ENCODE results near the gene RELB. TPM values are rescaled to one million over a fixed set of nuclear protein-coding genes. Genes with fewer than 3 reads are reported as not detected.

RELB gene
- polyA plus RNA-seq, 1 donor from 2014 or later: 1.1 TPM

DNA sequence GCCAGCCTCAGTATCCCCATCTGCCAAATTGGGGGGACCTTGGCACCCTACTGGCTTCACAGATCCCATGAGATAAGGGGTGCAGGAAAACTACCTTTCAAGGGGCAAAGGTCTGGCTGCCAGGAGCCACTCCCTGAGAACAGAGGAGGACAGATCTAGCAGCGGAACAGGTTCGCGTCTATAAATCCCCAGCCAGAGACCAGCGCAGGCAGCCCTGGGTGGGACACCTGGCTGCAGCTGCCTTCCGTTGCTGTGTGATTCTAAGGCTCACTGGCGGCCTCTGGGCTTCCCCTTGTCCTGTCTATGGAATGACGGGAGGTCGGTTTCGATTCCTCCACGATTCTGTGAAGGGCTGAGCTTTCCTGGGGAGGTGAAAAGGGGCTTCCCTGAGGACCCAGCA lies 7.3 kb downstream of the RELB start:
- H3F3A ChIP-seq (ENCODE audit: insufficient read depth, low read length, poor library complexity, severe bottlenecking): no peaks in the 10 kb centered on the region
- H4K20me1 ChIP-seq (ENCODE audit: insufficient read depth): no peaks in the 10 kb centered on the region
- no peaks in the 10 kb centered on the region for H3K79me2 ChIP-seq (replicated peaks; ENCODE audit: insufficient read depth, low read length)
- no peak overlapping the region for H3K9ac ChIP-seq (ENCODE audit: low read length)
- no peak overlapping the region for H3K4me2 ChIP-seq (ENCODE audit: low read length)
- TF ChIP-seq EZH2 (IDR thresholded peaks at IDR 0.05; ENCODE audit: borderline replicate concordance, insufficient read depth, low read length, poor library complexity, severe bottlenecking): no peak
- TF ChIP-seq TAF1 (IDR thresholded peaks at IDR 0.05; ENCODE audit: low read depth): no peak
- TF ChIP-seq EP300 (conservative IDR thresholded peaks at IDR 0.05; ENCODE audit: poor library complexity, severe bottlenecking): no peak
- TF ChIP-seq, protein P1, sequence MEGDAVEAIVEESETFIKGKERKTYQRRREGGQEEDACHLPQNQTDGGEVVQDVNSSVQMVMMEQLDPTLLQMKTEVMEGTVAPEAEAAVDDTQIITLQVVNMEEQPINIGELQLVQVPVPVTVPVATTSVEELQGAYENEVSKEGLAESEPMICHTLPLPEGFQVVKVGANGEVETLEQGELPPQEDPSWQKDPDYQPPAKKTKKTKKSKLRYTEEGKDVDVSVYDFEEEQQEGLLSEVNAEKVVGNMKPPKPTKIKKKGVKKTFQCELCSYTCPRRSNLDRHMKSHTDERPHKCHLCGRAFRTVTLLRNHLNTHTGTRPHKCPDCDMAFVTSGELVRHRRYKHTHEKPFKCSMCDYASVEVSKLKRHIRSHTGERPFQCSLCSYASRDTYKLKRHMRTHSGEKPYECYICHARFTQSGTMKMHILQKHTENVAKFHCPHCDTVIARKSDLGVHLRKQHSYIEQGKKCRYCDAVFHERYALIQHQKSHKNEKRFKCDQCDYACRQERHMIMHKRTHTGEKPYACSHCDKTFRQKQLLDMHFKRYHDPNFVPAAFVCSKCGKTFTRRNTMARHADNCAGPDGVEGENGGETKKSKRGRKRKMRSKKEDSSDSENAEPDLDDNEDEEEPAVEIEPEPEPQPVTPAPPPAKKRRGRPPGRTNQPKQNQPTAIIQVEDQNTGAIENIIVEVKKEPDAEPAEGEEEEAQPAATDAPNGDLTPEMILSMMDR (IDR thresholded peaks at IDR 0.05; ENCODE audit: poor library complexity, severe bottlenecking): no peak
- TF ChIP-seq, protein P2, sequence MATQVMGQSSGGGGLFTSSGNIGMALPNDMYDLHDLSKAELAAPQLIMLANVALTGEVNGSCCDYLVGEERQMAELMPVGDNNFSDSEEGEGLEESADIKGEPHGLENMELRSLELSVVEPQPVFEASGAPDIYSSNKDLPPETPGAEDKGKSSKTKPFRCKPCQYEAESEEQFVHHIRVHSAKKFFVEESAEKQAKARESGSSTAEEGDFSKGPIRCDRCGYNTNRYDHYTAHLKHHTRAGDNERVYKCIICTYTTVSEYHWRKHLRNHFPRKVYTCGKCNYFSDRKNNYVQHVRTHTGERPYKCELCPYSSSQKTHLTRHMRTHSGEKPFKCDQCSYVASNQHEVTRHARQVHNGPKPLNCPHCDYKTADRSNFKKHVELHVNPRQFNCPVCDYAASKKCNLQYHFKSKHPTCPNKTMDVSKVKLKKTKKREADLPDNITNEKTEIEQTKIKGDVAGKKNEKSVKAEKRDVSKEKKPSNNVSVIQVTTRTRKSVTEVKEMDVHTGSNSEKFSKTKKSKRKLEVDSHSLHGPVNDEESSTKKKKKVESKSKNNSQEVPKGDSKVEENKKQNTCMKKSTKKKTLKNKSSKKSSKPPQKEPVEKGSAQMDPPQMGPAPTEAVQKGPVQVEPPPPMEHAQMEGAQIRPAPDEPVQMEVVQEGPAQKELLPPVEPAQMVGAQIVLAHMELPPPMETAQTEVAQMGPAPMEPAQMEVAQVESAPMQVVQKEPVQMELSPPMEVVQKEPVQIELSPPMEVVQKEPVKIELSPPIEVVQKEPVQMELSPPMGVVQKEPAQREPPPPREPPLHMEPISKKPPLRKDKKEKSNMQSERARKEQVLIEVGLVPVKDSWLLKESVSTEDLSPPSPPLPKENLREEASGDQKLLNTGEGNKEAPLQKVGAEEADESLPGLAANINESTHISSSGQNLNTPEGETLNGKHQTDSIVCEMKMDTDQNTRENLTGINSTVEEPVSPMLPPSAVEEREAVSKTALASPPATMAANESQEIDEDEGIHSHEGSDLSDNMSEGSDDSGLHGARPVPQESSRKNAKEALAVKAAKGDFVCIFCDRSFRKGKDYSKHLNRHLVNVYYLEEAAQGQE (IDR thresholded peaks at IDR 0.05; ENCODE audit: borderline replicate concordance): no peak
- TF ChIP-seq POLR2AphosphoS5 (IDR thresholded peaks at IDR 0.05): no peak
- no peak for TF ChIP-seq MXI1 (conservative IDR thresholded peaks at IDR 0.05; ENCODE audit: poor library complexity, severe bottlenecking)
- no peak for TF ChIP-seq SMC3 (conservative IDR thresholded peaks at IDR 0.05; ENCODE audit: poor library complexity)
- no peak for TF ChIP-seq RAD21 (conservative IDR thresholded peaks at IDR 0.05)
- H3K36me3 ChIP-seq (ENCODE audit: insufficient read depth, low read length): no peaks in the 10 kb centered on the region
- H3K27me3 ChIP-seq (ENCODE audit: insufficient read depth, low read depth, low read length): no peaks in the 10 kb centered on the region
- H3K4me3 ChIP-seq (ENCODE audit: low read length): no peak overlapping the region
- H2AFZ ChIP-seq (ENCODE audit: low read depth, low read length): no peak overlapping the region
- no peak overlapping the region for H3K27ac ChIP-seq (ENCODE audit: low read length)
- H3K9me3 ChIP-seq (ENCODE audit: low read length): no peaks in the 10 kb centered on the region
- H3K9me2 ChIP-seq (ENCODE audit: insufficient read depth, low read length): no peaks in the 10 kb centered on the region

DNA sequence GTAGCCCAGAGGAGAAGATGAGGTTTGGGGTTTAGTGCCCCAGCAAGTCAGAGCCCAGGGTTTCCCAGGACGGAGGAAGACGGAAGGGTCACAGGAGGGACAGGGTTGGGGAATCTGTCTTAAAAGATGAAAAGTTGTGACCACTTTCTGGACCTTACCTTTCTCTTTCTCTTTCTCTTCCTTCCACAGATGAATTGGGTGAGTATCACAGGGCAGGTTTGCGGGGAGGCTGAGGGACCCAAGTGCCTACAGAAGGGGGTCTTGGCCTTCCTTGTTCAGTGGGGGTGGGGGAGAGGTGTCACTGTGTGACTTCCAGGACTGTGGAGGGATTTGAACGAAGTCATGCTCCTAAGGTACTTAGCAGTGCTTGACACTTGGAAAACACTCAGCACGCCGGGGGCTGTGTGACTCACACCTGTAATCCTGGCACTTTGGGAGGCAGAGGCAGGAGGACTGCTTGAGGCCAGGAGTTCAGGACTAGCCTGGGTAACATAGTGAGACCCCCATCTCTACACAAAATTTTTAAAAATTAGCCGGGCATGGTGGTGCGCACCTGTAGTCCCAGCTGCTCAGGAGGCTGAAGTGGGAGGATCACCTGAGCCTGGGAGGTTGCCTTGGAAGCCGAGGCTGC lies 8.5 kb downstream of the RELB start:
- Histone ChIP-seq H4K20me1 (ENCODE audit: insufficient read depth) (no peaks in the 10 kb centered on the region), H3K4me2 (ENCODE audit: low read length) (no peak overlapping the region)

More for the DNA sequence above, 8.5 kb downstream of the RELB start:
- no peak overlapping the region for H3K9ac ChIP-seq (ENCODE audit: low read length)
- no peak overlapping the region for H3K27ac ChIP-seq (ENCODE audit: low read length)
- TF ChIP-seq, protein P1 (IDR thresholded peaks at IDR 0.05; ENCODE audit: poor library complexity, severe bottlenecking): no peak
- TF ChIP-seq POLR2AphosphoS5 (IDR thresholded peaks at IDR 0.05) (no peak), EP300 (conservative IDR thresholded peaks at IDR 0.05; ENCODE audit: poor library complexity, severe bottlenecking) (no peak), SMC3 (conservative IDR thresholded peaks at IDR 0.05; ENCODE audit: poor library complexity) (no peak), EZH2 (IDR thresholded peaks at IDR 0.05; ENCODE audit: borderline replicate concordance, insufficient read depth, low read length, poor library complexity, severe bottlenecking) (no peak), RAD21 (conservative IDR thresholded peaks at IDR 0.05) (no peak), TAF1 (IDR thresholded peaks at IDR 0.05; ENCODE audit: low read depth) (no peak), MXI1 (conservative IDR thresholded peaks at IDR 0.05; ENCODE audit: poor library complexity, severe bottlenecking) (no peak)
- TF ChIP-seq, protein P2 (IDR thresholded peaks at IDR 0.05; ENCODE audit: borderline replicate concordance): no peak
- H3K9me2 ChIP-seq (ENCODE audit: insufficient read depth, low read length): no peaks in the 10 kb centered on the region
- no peaks in the 10 kb centered on the region for H3K9me3 ChIP-seq (ENCODE audit: low read length)
- no peaks in the 10 kb centered on the region for H3K79me2 ChIP-seq (replicated peaks; ENCODE audit: insufficient read depth, low read length)
- no peaks in the 10 kb centered on the region for H3K36me3 ChIP-seq (ENCODE audit: insufficient read depth, low read length)
- H3K27me3 ChIP-seq (ENCODE audit: insufficient read depth, low read depth, low read length): no peaks in the 10 kb centered on the region
- H3K4me3 ChIP-seq (ENCODE audit: low read length): no peak overlapping the region
- H3F3A ChIP-seq (ENCODE audit: insufficient read depth, low read length, poor library complexity, severe bottlenecking): no peaks in the 10 kb centered on the region
- no peak overlapping the region for H2AFZ ChIP-seq (ENCODE audit: low read depth, low read length)

Measured in neural cell (in vitro differentiated cells).